ENCODE measurements around the gene PLK2.

The PLK2 gene

GRCh38 chr5:58477760-58478376, 18.0 kb upstream of the PLK2 start:
- DNase-seq (ENCODE audit: low read depth) = no peak

GRCh38 chr5:58475404-58475803, 15.5 kb upstream of the PLK2 start:
- DNase-seq (ENCODE audit: low read depth) = no peak

GRCh38 chr5:58469896-58470295, 10.0 kb upstream of the PLK2 start:
- DNase-seq (ENCODE audit: low read depth) = no peak

- no peak for DNase-seq (ENCODE audit: low read depth)
These were observed 7.1 kb upstream of the PLK2 start for GRCh38 chr5:58466939-58467338.

GRCh38 chr5:58462623-58463230, 2.8 kb upstream of the PLK2 start:
- peak; percentile 36 for DNase-seq (ENCODE audit: low read depth)

- DNase-seq (ENCODE audit: low read depth) = no peak
These were observed 2.3 kb upstream of the PLK2 start for GRCh38 chr5:58462154-58462553.

- peak; percentile 88 for DNase-seq (ENCODE audit: low read depth)
These were observed 923 bp upstream of the PLK2 start for GRCh38 chr5:58460732-58461286.

GRCh38 chr5:58459146-58460001, 512 bp downstream of the PLK2 start:
- no peak for DNase-seq (ENCODE audit: low read depth)

- DNase-seq (ENCODE audit: low read depth) = no peak
These were observed 1.1 kb downstream of the PLK2 start for GRCh38 chr5:58458743-58459145.

GRCh38 chr5:58458141-58458742, 1.6 kb downstream of the PLK2 start:
- no peak for DNase-seq (ENCODE audit: low read depth)

- no peak for DNase-seq (ENCODE audit: low read depth)
These were observed 2.8 kb downstream of the PLK2 start for GRCh38 chr5:58457050-58457449.

GRCh38 chr5:58456486-58456885, 3.4 kb downstream of the PLK2 start:
- no peak for DNase-seq (ENCODE audit: low read depth)

GRCh38 chr5:58456026-58456425, 3.9 kb downstream of the PLK2 start:
- DNase-seq (ENCODE audit: low read depth) = no peak

GRCh38 chr5:58455480-58455879, 4.4 kb downstream of the PLK2 start:
- no peak for DNase-seq (ENCODE audit: low read depth)

GRCh38 chr5:58455066-58455465, 4.8 kb downstream of the PLK2 start:
- no peak for DNase-seq (ENCODE audit: low read depth)

- DNase-seq (ENCODE audit: low read depth) = no peak
These were observed 5.9 kb downstream of the PLK2 start for GRCh38 chr5:58454025-58454424.

- DNase-seq (ENCODE audit: low read depth) = no peak
These were observed 6.6 kb downstream of the PLK2 start for GRCh38 chr5:58453306-58453705.

- no peak for DNase-seq (ENCODE audit: low read depth)
These were observed 7.2 kb downstream of the PLK2 start for GRCh38 chr5:58452566-58453258.

- no peak for DNase-seq (ENCODE audit: low read depth)
These were observed 7.9 kb downstream of the PLK2 start for GRCh38 chr5:58451732-58452565.

- DNase-seq (ENCODE audit: low read depth) = no peak
These were observed 8.9 kb downstream of the PLK2 start for GRCh38 chr5:58450811-58451629.
